ENCODE measurements around the gene NPDC1. TPM values are rescaled to one million over a fixed set of nuclear protein-coding genes. Genes with fewer than 3 reads are reported as not detected.

NPDC1 gene
- total and polyA plus RNA-seq, 2 donors (not counting 1 experiment from before 2014, with no cell fraction given) = 0.17 to 0.19 TPM

DNA sequence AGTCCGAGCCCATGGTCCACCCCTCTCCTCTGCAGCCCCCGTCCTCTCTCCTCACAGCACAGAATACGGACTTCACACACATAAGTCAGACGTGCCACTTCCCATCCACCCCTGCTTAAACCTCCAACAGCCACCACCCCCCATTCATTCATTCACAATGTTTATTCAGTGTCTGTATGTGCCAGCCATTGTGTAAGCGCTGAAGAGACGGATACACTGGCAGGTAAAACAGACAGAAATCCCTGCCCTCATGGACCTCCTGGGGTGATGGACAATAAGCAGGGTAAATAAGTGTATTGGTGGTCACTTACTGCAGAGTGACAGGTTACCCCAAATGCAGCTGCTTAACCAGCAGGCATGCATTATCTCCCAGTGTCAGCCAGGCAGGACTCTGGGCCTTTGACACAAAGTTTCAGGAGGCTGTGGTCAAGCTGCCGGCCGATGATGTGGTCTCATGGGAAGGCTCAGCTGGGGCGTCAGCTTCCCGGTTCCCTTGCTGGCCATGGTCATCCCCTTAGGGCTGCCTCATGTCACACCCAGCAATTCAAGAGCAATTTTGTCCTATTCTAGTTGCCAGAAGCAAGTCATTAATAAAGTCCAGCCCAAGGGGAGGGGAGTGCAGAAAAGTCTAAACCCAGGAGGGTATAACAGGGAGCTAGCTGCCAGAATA is 55.6 kb downstream of the NPDC1 start:
- CTCF ChIA-PET = interaction anchor here (2.1 to 2.3 kb wide), 2 partner anchors 11 to 35 kb away, joined by 6 to 9 read pairs; no protein-coding TSS in a partner anchor
- WGBS (ENCODE audit: insufficient coverage) = 90% methylated on average over 10 of the region's 10 CpGs
- Histone ChIP-seq H3K9ac (ENCODE audit: low read length) (no peak overlapping the region), H4K20me1 (ENCODE audit: control insufficient read depth, insufficient read depth, low read length, poor library complexity, severe bottlenecking) (peaks cover 17% of the 10 kb centered on the region), H3K79me2 (ENCODE audit: control insufficient read depth, insufficient read depth, low read length) (peaks cover 10% of the 10 kb centered on the region), H3K27me3 (replicated peaks in 1 of 4; ENCODE audit: control extremely low read depth in 1 of 4, control insufficient read depth in 3 of 4, insufficient read depth in 4 of 4, low read length in 3 of 4) (peaks cover 0 to 15% (median under 1%) of the 10 kb centered on the region in 4 experiments), H3K4me3 (ENCODE audit: control extremely low read depth in 1 of 5, extremely low read depth in 1 of 5, insufficient read depth in 1 of 5, low read depth in 2 of 5, low read length in 4 of 5) (no peak overlapping the region), H3K4me2 (replicated peaks; ENCODE audit: low read depth, low read length, poor library complexity, severe bottlenecking) (no peak overlapping the region), H3K9me3 (ENCODE audit: control extremely low read depth in 1 of 3, control insufficient read depth in 2 of 3, insufficient read depth in 1 of 3, low read length in 2 of 3) (peaks cover 0 to 6% (median 0%) of the 10 kb centered on the region in 3 donors), H2AFZ (ENCODE audit: insufficient read depth, low read depth, low read length, poor library complexity, severe bottlenecking) (no peak overlapping the region), H3K4me1 (ENCODE audit: control insufficient read depth in 2 of 2, insufficient read depth in 2 of 2, low read length in 2 of 2) (peaks cover 15 to 23% of the 10 kb centered on the region in 2 donors), H3K27ac (ENCODE audit: low read length in 2 of 2) (no peak overlapping the region), H3K36me3 (replicated peaks in 1 of 2; ENCODE audit: control extremely low read depth in 1 of 2, control insufficient read depth in 1 of 2, extremely low read depth in 1 of 2, insufficient read depth in 2 of 2, low read length in 1 of 2) (peaks cover 0 to 6% of the 10 kb centered on the region in 2 experiments)
- POLR2A ChIA-PET = no interaction called here
- ATAC-seq (ENCODE audit: low read depth) = no peak
- Mint-ChIP-seq H3K9me3 (ENCODE audit: insufficient read depth) (no peaks in the 10 kb centered on the region), H3K27ac (peak overlapping the region; percentile 78), H3K27me3 (peaks cover 13% of the 10 kb centered on the region), H3K4me1 (peaks cover 19% of the 10 kb centered on the region), H3K4me3 (peak overlapping the region; percentile 86)
- no peak for TF ChIP-seq EZH2 (IDR thresholded peaks at IDR 0.05; ENCODE audit: borderline replicate concordance, insufficient read depth, low read depth, low read length, poor library complexity, severe bottlenecking)
- TF ChIP-seq, protein P1, sequence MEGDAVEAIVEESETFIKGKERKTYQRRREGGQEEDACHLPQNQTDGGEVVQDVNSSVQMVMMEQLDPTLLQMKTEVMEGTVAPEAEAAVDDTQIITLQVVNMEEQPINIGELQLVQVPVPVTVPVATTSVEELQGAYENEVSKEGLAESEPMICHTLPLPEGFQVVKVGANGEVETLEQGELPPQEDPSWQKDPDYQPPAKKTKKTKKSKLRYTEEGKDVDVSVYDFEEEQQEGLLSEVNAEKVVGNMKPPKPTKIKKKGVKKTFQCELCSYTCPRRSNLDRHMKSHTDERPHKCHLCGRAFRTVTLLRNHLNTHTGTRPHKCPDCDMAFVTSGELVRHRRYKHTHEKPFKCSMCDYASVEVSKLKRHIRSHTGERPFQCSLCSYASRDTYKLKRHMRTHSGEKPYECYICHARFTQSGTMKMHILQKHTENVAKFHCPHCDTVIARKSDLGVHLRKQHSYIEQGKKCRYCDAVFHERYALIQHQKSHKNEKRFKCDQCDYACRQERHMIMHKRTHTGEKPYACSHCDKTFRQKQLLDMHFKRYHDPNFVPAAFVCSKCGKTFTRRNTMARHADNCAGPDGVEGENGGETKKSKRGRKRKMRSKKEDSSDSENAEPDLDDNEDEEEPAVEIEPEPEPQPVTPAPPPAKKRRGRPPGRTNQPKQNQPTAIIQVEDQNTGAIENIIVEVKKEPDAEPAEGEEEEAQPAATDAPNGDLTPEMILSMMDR (IDR thresholded peaks at IDR 0.05) = no peak
- intact Hi-C loops (cut with micrococcal nuclease) = loop anchor here (5.0 kb wide), 1 partner anchor 508 kb away; the partner anchor contains the start of gene SEC16A
- DNase-seq = no peak

Small RNAs within 50 kb of the gene (small RNA-seq; reads per million reads assigned to genes)
- gene RF00153 (ENCODE audit: insufficient read length, low read depth, low replicate concordance) = not detected

Other genes with a start within 250 kb of the NPDC1 start
Only the 30 nearest of the 37 such genes appear.
- 5.4 and 7.6 TPM in 2 replicates for gene MAMDC4, start 193.8 kb downstream of the NPDC1 start, total RNA-seq
- gene MAMDC4, start 193.8 kb downstream of the NPDC1 start, polyA plus RNA-seq = 5.3 and 6.8 TPM in 2 replicates
- gene EDF1, start 179.9 kb downstream of the NPDC1 start, total RNA-seq = 259 and 261 TPM in 2 replicates
- gene EDF1, start 179.9 kb downstream of the NPDC1 start, polyA plus RNA-seq = 317 and 360 TPM in 2 replicates
- 54.5 and 55.4 TPM in 2 replicates for gene TRAF2, start 159.7 kb downstream of the NPDC1 start, total RNA-seq
- 25.5 and 35.5 TPM in 2 replicates for gene TRAF2, start 159.7 kb downstream of the NPDC1 start, polyA plus RNA-seq
- 99.6 and 102 TPM in 2 replicates for gene FBXW5, start 101.4 kb downstream of the NPDC1 start, total RNA-seq
- 156 and 195 TPM in 2 replicates for gene FBXW5, start 101.4 kb downstream of the NPDC1 start, polyA plus RNA-seq
- 1.7 and 2.8 TPM in 2 replicates for gene C8G, start 100.9 kb downstream of the NPDC1 start, total RNA-seq
- gene C8G, start 100.9 kb downstream of the NPDC1 start, polyA plus RNA-seq = 0.65 and 2.8 TPM in 2 replicates
- 1.9 and 2.6 TPM in 2 replicates for gene LCN12, start 93.9 kb downstream of the NPDC1 start, total RNA-seq
- gene LCN12, start 93.9 kb downstream of the NPDC1 start, polyA plus RNA-seq = 1.5 and 2.4 TPM in 2 replicates
- gene PTGDS, start 68.7 kb downstream of the NPDC1 start, total RNA-seq = not detected in 2 replicates
- 0.13 and 0.25 TPM in 2 replicates for gene PTGDS, start 68.7 kb downstream of the NPDC1 start, polyA plus RNA-seq
- gene LCNL1, start 63.2 kb downstream of the NPDC1 start, total RNA-seq = not detected in 2 replicates
- 0.06 TPM in 1 of 2 replicates, not detected in the other for gene LCNL1, start 63.2 kb downstream of the NPDC1 start, polyA plus RNA-seq
- gene PAXX, start 53.8 kb downstream of the NPDC1 start, total RNA-seq = 73.0 and 74.8 TPM in 2 replicates
- gene PAXX, start 53.8 kb downstream of the NPDC1 start, polyA plus RNA-seq = 126 and 167 TPM in 2 replicates
- gene CLIC3, start 49.6 kb downstream of the NPDC1 start, total RNA-seq = 1.1 TPM in 2 replicates
- 1.9 and 2.1 TPM in 2 replicates for gene CLIC3, start 49.6 kb downstream of the NPDC1 start, polyA plus RNA-seq
- 29.1 and 30.7 TPM in 2 replicates for gene ABCA2, start 17.9 kb downstream of the NPDC1 start, total RNA-seq
- 61.1 and 63.1 TPM in 2 replicates for gene ABCA2, start 17.9 kb downstream of the NPDC1 start, polyA plus RNA-seq
- gene FUT7, start 14.1 kb downstream of the NPDC1 start, total RNA-seq = 7.0 and 8.2 TPM in 2 replicates
- 2.6 and 7.3 TPM in 2 replicates for gene FUT7, start 14.1 kb downstream of the NPDC1 start, polyA plus RNA-seq
- not detected in 2 replicates for gene ENTPD2, start 7.9 kb upstream of the NPDC1 start, total RNA-seq
- not detected in 2 replicates for gene ENTPD2, start 7.9 kb upstream of the NPDC1 start, polyA plus RNA-seq
- 0.39 and 0.73 TPM in 2 replicates for gene SAPCD2, start 24.4 kb upstream of the NPDC1 start, total RNA-seq
- 0.45 and 0.69 TPM in 2 replicates for gene SAPCD2, start 24.4 kb upstream of the NPDC1 start, polyA plus RNA-seq
- gene UAP1L1, start 31.3 kb upstream of the NPDC1 start, total RNA-seq = 47.6 and 55.8 TPM in 2 replicates
- gene UAP1L1, start 31.3 kb upstream of the NPDC1 start, polyA plus RNA-seq = 29.1 and 38.1 TPM in 2 replicates
- gene MAN1B1, start 40.8 kb upstream of the NPDC1 start, total RNA-seq = 68.4 and 80.9 TPM in 2 replicates
- 47.0 and 53.1 TPM in 2 replicates for gene MAN1B1, start 40.8 kb upstream of the NPDC1 start, polyA plus RNA-seq
- 324 and 335 TPM in 2 replicates for gene DPP7, start 68.6 kb upstream of the NPDC1 start, total RNA-seq
- 506 and 546 TPM in 2 replicates for gene DPP7, start 68.6 kb upstream of the NPDC1 start, polyA plus RNA-seq
- gene GRIN1, start 93.0 kb upstream of the NPDC1 start, total RNA-seq = not detected in 2 replicates
- 0.04 TPM in 1 of 2 replicates, not detected in the other for gene GRIN1, start 93.0 kb upstream of the NPDC1 start, polyA plus RNA-seq
- gene LRRC26, start 123.9 kb upstream of the NPDC1 start, total RNA-seq = not detected in 2 replicates
- not detected in 2 replicates for gene LRRC26, start 123.9 kb upstream of the NPDC1 start, polyA plus RNA-seq
- gene TMEM210, start 125.9 kb upstream of the NPDC1 start, total RNA-seq = not detected in 2 replicates
- gene TMEM210, start 125.9 kb upstream of the NPDC1 start, polyA plus RNA-seq = not detected in 2 replicates
- gene ANAPC2, start 142.4 kb upstream of the NPDC1 start, total RNA-seq = 121 and 129 TPM in 2 replicates
- gene ANAPC2, start 142.4 kb upstream of the NPDC1 start, polyA plus RNA-seq = 127 and 138 TPM in 2 replicates
- gene SSNA1, start 142.5 kb upstream of the NPDC1 start, total RNA-seq = 52.9 and 53.6 TPM in 2 replicates
- 99.0 and 129 TPM in 2 replicates for gene SSNA1, start 142.5 kb upstream of the NPDC1 start, polyA plus RNA-seq
- gene TPRN, start 154.6 kb upstream of the NPDC1 start, total RNA-seq = 16.3 and 19.3 TPM in 2 replicates
- gene TPRN, start 154.6 kb upstream of the NPDC1 start, polyA plus RNA-seq = 5.7 and 6.4 TPM in 2 replicates
- 35.7 and 38.0 TPM in 2 replicates for gene TMEM203, start 159.5 kb upstream of the NPDC1 start, total RNA-seq
- 16.1 and 20.6 TPM in 2 replicates for gene TMEM203, start 159.5 kb upstream of the NPDC1 start, polyA plus RNA-seq
- gene NDOR1, start 159.5 kb upstream of the NPDC1 start, total RNA-seq = 37.3 and 40.9 TPM in 2 replicates
- gene NDOR1, start 159.5 kb upstream of the NPDC1 start, polyA plus RNA-seq = 36.4 and 37.6 TPM in 2 replicates
- gene RNF208, start 176.1 kb upstream of the NPDC1 start, total RNA-seq = 1.1 and 1.4 TPM in 2 replicates
- 0.97 and 1.1 TPM in 2 replicates for gene RNF208, start 176.1 kb upstream of the NPDC1 start, polyA plus RNA-seq
- gene CYSRT1, start 179.0 kb upstream of the NPDC1 start, total RNA-seq = 0.22 and 0.32 TPM in 2 replicates
- gene CYSRT1, start 179.0 kb upstream of the NPDC1 start, polyA plus RNA-seq = 0.51 and 0.68 TPM in 2 replicates
- gene RNF224, start 181.3 kb upstream of the NPDC1 start, total RNA-seq = not detected in 2 replicates
- gene RNF224, start 181.3 kb upstream of the NPDC1 start, polyA plus RNA-seq = not detected in 2 replicates
- not detected in 2 replicates for gene SLC34A3, start 184.7 kb upstream of the NPDC1 start, total RNA-seq
- not detected in 2 replicates for gene SLC34A3, start 184.7 kb upstream of the NPDC1 start, polyA plus RNA-seq
- 110 and 111 TPM in 2 replicates for gene TUBB4B, start 195.1 kb upstream of the NPDC1 start, total RNA-seq
- gene TUBB4B, start 195.1 kb upstream of the NPDC1 start, polyA plus RNA-seq = 245 and 261 TPM in 2 replicates

All from B cell (primary cell).